K562 (cell line): ENCODE measurements around the gene COPB2. TPM values are rescaled to one million over a fixed set of nuclear protein-coding genes. Genes with fewer than 3 reads are reported as not detected.

Experiments
- ATAC-seq: fragments of 200-7000 bp; cut with Tn5 transposase; 3 replicates; pipeline ENCODE4 v1.9.1; 2020; ENCODE audit warnings: moderate library complexity
- BruUV-seq: library from RNA; stranded (reverse); fragments of 400-500 nt; replicated peaks from 2 replicates; lab custom pipeline; 2021; lab: Mats Ljungman, UMichigan
- CTCF ChIA-PET: fragments of 300-600 bp; formaldehyde crosslinking; extraction: SDS; loops from one replicate; lab custom pipeline; 2021; ENCODE audit warnings: low intra/inter-chr PET ratio; lab: Yijun Ruan, JAX
- POLR2A ChIA-PET: fragments of 300-600, 350-650 bp; sonication (Branson Sonifier 250); formaldehyde crosslinking; extraction: SDS; loops from one replicate; lab custom pipeline; 2021; ENCODE audit warnings: antibody characterized with exemption, inconsistent platforms; lab: Yijun Ruan, JAX
- DNase-seq, 4 experiments: peaks; one replicate each; pipeline versions ENCODE4 v3.0.0 to v3.0.0-alpha.2; 2011 to 2018; ENCODE audit warnings: low spot score in 3 of 4, mixed read lengths in 3 of 4; ENCODE audit errors: extremely low read depth in 1 of 4
- FAIRE-seq: peaks from 2 replicates; lab custom pipeline; 2011; peaks lifted over from hg19 to GRCh38; lab: Jason Lieb, UNC
- H2AFZ ChIP-seq: 2 replicates; pipeline ENCODE4 v1.6.0; 2011; ENCODE audit warnings: low read depth, low read length, control low read depth, inconsistent platforms
- H3K27ac ChIP-seq: fragments of 200-600 bp; 3 replicates; pipeline ENCODE4 v1.8.0; 2011; ENCODE audit warnings: low read depth, mild to moderate bottlenecking, control low read depth, inconsistent platforms, low read length, moderate library complexity, mixed read lengths; ENCODE audit errors: extremely low read depth
- H3K27me3 ChIP-seq, 2 experiments: fragments of 300-600 bp in 1 of 2; 2 replicates in 1 of 2; 3 replicates in 1 of 2; pipeline versions ENCODE4 v1.6.0 to v1.8.0; 2011; ENCODE audit warnings: inconsistent platforms in 2 of 2, low read length in 2 of 2, mild to moderate bottlenecking in 1 of 2, mixed read lengths in 1 of 2, moderate library complexity in 1 of 2; ENCODE audit not compliant: control insufficient read depth in 2 of 2, insufficient read depth in 2 of 2
- H3K36me3 ChIP-seq: fragments of 300-600 bp; 3 replicates; pipeline ENCODE4 v1.8.0; 2011; ENCODE audit warnings: mild to moderate bottlenecking, low read length, inconsistent platforms; ENCODE audit not compliant: control insufficient read depth, insufficient read depth
- H3K4me1 ChIP-seq, 2 experiments: fragments of 200-600 bp in 1 of 2; replicated peaks in 1 of 2; 2 replicates in 1 of 2; 3 replicates in 1 of 2; pipeline versions ENCODE4 v1.5.1 to v1.8.0; 2011; ENCODE audit warnings: inconsistent platforms in 2 of 2, low read length in 2 of 2, mild to moderate bottlenecking in 1 of 2, mixed read lengths in 1 of 2, moderate library complexity in 1 of 2; ENCODE audit not compliant: control insufficient read depth in 2 of 2, insufficient read depth in 2 of 2
- H3K4me2 ChIP-seq: 2 replicates; pipeline ENCODE4 v1.6.1; 2011; ENCODE audit warnings: low read length, control low read depth, inconsistent platforms, mixed read lengths; ENCODE audit not compliant: insufficient read depth
- H3K4me3 ChIP-seq: fragments of 200-600 bp; sonication (generic), shearing (Covaris generic); 2 replicates; pipeline ENCODE4 v1.5.1; 2016; ENCODE audit warnings: control low read depth, inconsistent platforms
- H3K79me2 ChIP-seq: fragments of 200-600 bp; 3 replicates; pipeline ENCODE4 v1.8.0; 2011; ENCODE audit warnings: low read length, inconsistent platforms; ENCODE audit not compliant: control insufficient read depth, insufficient read depth
- H3K9ac ChIP-seq, 2 experiments: 2 replicates each; pipeline versions ENCODE4 v1.6.0 to v1.6.1; 2011; ENCODE audit warnings: low read depth in 2 of 2, low read length in 2 of 2, control low read depth in 1 of 2, inconsistent platforms in 1 of 2, mild to moderate bottlenecking in 1 of 2, mixed read lengths in 1 of 2; ENCODE audit not compliant: insufficient read depth in 1 of 2
- H3K9me1 ChIP-seq: one replicate; pipeline ENCODE4 v1.6.0; 2011; ENCODE audit warnings: inconsistent platforms, mild to moderate bottlenecking, low read length, moderate library complexity; ENCODE audit not compliant: control insufficient read depth, insufficient read depth
- H3K9me3 ChIP-seq: replicated peaks from 2 replicates; pipeline ENCODE4 v1.5.1; 2011; ENCODE audit warnings: low read depth, low read length, inconsistent platforms; ENCODE audit not compliant: control insufficient read depth, insufficient read depth
- H4K20me1 ChIP-seq: replicated peaks from 2 replicates; pipeline ENCODE4 v1.6.1; 2011; ENCODE audit warnings: low read length, inconsistent platforms, mixed read lengths; ENCODE audit not compliant: control insufficient read depth, insufficient read depth
- CBFA2T2 ChIP-seq: fragments of 450-650 bp; conservative IDR thresholded peaks from 2 replicates; pipeline ENCODE4 v1.6.1; 2017; ENCODE audit warnings: mild to moderate bottlenecking
- HDAC3 ChIP-seq: fragments of 450-650 bp; IDR thresholded peaks from 2 replicates; pipeline ENCODE4 v1.6.1; 2018; ENCODE audit warnings: borderline replicate concordance, mild to moderate bottlenecking, moderate library complexity; ENCODE audit not compliant: partially characterized antibody
- RAD51 ChIP-seq: fragments of 450-650 bp; IDR thresholded peaks from 2 replicates; pipeline ENCODE4 v1.7.1; 2016; ENCODE audit warnings: low read depth, mild to moderate bottlenecking, borderline replicate concordance
- SP2 ChIP-seq: IDR thresholded peaks from 2 replicates; pipeline ENCODE4 v1.6.1; 2011; ENCODE audit warnings: mild to moderate bottlenecking, low read depth, low read length, moderate library complexity; ENCODE audit not compliant: poor library complexity, severe bottlenecking; ENCODE audit errors: extremely low read depth
- WGBS: fragments of 100-300 bp; shearing (Covaris generic); methylation state at CpG from one replicate; pipeline ENCODE4 v1.1.6; 2016; ENCODE audit warnings: low coverage, mixed read lengths; ENCODE audit not compliant: insufficient coverage; ENCODE audit errors: missing lambda C conversion rate; 5-methylcytosine and 5-hydroxymethylcytosine counted together
- in situ Hi-C: fragments of 300-500 bp; cut with MboI; formaldehyde crosslinking; loops from 4 replicates; pipeline ENCODE4 v1.15.0; 2018; ENCODE audit warnings: inconsistent platforms, mixed read lengths
- intact Hi-C: fragments of 100-400 bp; cut with micrococcal nuclease; formaldehyde crosslinking; loops from 2 replicates; pipeline ENCODE4 v1.14.2; 2022
- polyA plus RNA-seq, 8 experiments: library from polyadenylated mRNA; depleted of rRNA in 4 of 8; stranded (reverse) in 5 of 8; unstranded in 3 of 8; fragments of >200 nt; fragmentation: Nextera tagmentation in 2 of 8; fragmentation: Illumina TruSeq in 1 of 8; extraction: Ambion mirVana in 2 of 8; extraction: Trizol in 1 of 8; gene quantifications; 2 replicates each; pipeline versions ENCODE4 v1.2.1 to v1.2.3, GENCODE V29; 2011 to 2014; ENCODE audit warnings: inconsistent platforms in 1 of 8, missing spikeins in 1 of 8
- total RNA-seq, 7 experiments: library from RNA; depleted of rRNA in 6 of 7; stranded (reverse); fragments of >200 nt in 6 of 7; fragmentation: Illumina TruSeq in 2 of 7; extraction: Trizol in 2 of 7; gene quantifications; 2 replicates each; pipeline versions ENCODE4 v1.2.1 to v1.2.3, GENCODE V29; 2011 to 2021; ENCODE audit warnings: low replicate concordance in 1 of 7
- TF ChIP-seq, protein P1 (sequence below), 2 experiments: fragments of 450-650 bp; IDR thresholded peaks; 2 replicates each; pipeline ENCODE4 v1.6.1; 2016; ENCODE audit warnings: mild to moderate bottlenecking in 2 of 2, borderline replicate concordance in 1 of 2, low read depth in 1 of 2, moderate library complexity in 1 of 2

COPB2 gene
- total and polyA plus RNA-seq, 9 of the 15 experiments (the other 6 are each of a cell fraction or from before 2014, with no cell fraction given), result 64.3 to 189 (median 130) TPM

DNA sequence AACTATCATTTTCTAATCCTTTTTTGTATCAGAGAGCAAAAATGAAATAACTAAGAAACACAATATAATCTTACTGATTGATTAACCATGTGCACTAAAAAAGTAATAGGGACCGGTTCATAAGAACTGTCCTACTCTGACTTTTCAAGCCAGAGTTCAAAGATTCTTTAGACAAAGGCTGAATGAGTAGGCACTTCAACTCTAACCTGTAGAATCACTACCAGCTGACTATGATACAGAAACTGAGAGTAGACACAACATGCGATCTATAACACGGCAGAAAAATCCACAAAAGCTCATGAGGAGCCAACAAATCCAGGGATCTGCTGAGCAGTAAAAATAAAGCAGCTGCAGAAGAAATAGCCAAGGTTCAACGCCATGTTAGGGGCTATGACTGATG lies 8.9 kb downstream of the COPB2 start:
- H3K9ac ChIP-seq, result no peak overlapping the region
- intact Hi-C loops, result no loop called here
- no peak for TF ChIP-seq HDAC3
- TF ChIP-seq CBFA2T2, result no peak
- TF ChIP-seq SP2, result no peak
- TF ChIP-seq RAD51, result no peak
- TF ChIP-seq, protein P1, sequence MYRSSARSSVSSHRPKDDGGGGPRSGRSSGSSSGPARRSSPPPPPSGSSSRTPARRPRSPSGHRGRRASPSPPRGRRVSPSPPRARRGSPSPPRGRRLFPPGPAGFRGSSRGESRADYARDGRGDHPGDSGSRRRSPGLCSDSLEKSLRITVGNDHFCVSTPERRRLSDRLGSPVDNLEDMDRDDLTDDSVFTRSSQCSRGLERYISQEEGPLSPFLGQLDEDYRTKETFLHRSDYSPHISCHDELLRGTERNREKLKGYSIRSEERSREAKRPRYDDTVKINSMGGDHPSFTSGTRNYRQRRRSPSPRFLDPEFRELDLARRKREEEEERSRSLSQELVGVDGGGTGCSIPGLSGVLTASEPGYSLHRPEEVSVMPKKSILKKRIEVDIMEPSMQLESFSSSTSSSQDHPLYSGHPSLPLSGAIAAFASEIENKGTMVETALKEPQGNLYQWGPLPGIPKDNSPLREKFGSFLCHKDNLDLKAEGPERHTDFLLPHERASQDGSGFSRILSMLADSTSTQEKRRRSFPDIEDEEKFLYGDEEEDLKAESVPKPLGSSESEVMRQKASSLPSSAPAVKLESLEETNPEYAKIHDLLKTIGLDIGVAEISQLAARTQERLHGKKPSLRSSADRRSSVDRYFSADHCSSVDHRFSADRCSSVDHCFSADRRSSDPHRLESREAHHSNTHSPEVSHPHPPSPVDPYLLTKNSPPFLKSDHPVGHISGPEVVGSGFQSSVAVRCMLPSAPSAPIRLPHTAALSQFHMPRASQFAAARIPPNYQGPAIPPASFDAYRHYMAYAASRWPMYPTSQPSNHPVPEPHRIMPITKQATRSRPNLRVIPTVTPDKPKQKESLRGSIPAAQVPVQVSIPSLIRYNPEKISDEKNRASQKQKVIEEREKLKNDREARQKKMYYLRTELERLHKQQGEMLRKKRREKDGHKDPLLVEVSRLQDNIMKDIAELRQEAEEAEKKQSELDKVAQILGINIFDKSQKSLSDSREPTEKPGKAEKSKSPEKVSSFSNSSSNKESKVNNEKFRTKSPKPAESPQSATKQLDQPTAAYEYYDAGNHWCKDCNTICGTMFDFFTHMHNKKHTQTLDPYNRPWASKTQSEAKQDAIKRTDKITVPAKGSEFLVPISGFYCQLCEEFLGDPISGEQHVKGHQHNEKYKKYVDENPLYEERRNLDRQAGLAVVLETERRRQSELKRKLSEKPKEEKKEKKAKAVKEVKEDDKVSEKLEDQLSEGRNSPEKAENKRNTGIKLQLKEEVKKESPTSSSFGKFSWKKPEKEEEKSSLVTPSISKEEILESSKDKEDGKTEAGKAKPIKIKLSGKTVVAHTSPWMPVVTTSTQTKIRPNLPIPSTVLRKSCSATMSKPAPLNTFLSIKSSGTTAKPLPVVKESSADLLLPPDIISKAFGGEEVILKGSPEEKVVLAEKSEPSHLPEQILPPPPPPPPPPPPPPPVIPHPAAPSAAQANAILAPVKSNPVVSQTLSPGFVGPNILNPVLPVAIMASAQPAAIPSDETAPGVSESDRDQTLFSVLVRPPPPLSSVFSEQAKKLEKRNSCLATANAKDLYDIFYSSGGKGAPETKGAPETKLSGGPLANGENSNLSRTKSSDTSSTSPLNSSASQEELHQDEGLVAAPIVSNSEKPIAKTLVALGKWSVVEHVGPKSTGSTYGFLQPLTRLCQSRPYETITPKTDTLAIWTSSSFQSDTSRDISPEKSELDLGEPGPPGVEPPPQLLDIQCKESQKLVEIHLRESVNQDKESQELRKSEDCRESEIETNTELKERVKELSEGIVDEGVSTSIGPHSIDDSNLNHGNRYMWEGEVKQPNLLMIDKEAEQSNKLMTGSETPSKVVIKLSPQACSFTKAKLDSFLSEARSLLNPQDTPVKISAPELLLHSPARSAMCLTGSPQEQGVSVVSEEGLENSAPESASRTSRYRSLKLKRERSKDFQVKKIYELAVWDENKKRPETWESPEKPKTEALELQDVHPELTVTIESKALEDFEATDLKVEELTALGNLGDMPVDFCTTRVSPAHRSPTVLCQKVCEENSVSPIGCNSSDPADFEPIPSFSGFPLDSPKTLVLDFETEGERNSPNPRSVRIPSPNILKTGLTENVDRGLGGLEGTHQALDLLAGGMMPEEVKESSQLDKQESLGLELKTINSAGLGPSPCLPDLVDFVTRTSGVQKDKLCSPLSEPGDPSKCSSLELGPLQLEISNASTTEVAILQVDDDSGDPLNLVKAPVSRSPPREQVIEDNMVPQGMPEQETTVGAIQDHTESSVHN (IDR thresholded peaks at IDR 0.05; ENCODE audit: borderline replicate concordance in 1 of 2, low read depth in 1 of 2), result no peak
- WGBS, result 94% methylated on average over 4 of the region's 4 CpGs
- no TSS peak for BruUV-seq
- H3K36me3 ChIP-seq, result peaks cover 85% of the 10 kb centered on the region
- no peak overlapping the region for H2AFZ ChIP-seq
- ChIA-PET CTCF (no interaction called here), POLR2A (interaction anchor here (0.6 to 2.0 kb wide), 2 partner anchors 10 to 1272 kb away, joined by 3 to 9 read pairs; partner anchors contain the start of gene COPB2)
- 0 out of 2 replicates have a peak, but pooled peaks cover 3% of the 10 kb centered on the region for H4K20me1 ChIP-seq
- H3K79me2 ChIP-seq, result peaks cover 57% of the 10 kb centered on the region
- DNase-seq (no peak), FAIRE-seq (no peak), ATAC-seq (no peak)
- H3K9me3 ChIP-seq, result no peaks in the 10 kb centered on the region
- H3K27ac ChIP-seq, result no peak overlapping the region
- H3K27me3 ChIP-seq, result no peaks in the 10 kb centered on the region
- in situ Hi-C loops, result no loop called here
- H3K4me3 ChIP-seq, result no peak overlapping the region
- no peaks in the 10 kb centered on the region; a peak in 2 of 5 replicates for H3K4me1 ChIP-seq
- no peaks in the 10 kb centered on the region for H3K9me1 ChIP-seq
- no peak overlapping the region for H3K4me2 ChIP-seq
